ENCODE data around the gene CNTN4.

The CNTN4 gene

GRCh38 chr3:2130726-2131125 is 32.1 kb downstream of the CNTN4 start:
- Histone ChIP-seq H3K27me3 (replicated peaks; ENCODE audit: control insufficient read depth, insufficient read depth, low read length) (no peaks in the 10 kb centered on the region), H3K36me3 (ENCODE audit: control insufficient read depth, insufficient read depth, low read length) (no peaks in the 10 kb centered on the region), H3K4me3 (replicated peaks; ENCODE audit: low read depth, low read length) (no peak overlapping the region)
- no peak for DNase-seq (ENCODE audit: extremely low read depth, insufficient read length)
- no peak for TF ChIP-seq CTCF (IDR thresholded peaks at IDR 0.05; ENCODE audit: insufficient read depth, low read length, poor library complexity, severe bottlenecking)

- Histone ChIP-seq H3K27me3 (replicated peaks; ENCODE audit: control insufficient read depth, insufficient read depth, low read length) (no peaks in the 10 kb centered on the region), H3K4me3 (replicated peaks; ENCODE audit: low read depth, low read length) (no peak overlapping the region), H3K36me3 (ENCODE audit: control insufficient read depth, insufficient read depth, low read length) (no peaks in the 10 kb centered on the region)
- no peak for TF ChIP-seq CTCF (IDR thresholded peaks at IDR 0.05; ENCODE audit: insufficient read depth, low read length, poor library complexity, severe bottlenecking)
- DNase-seq (ENCODE audit: extremely low read depth, insufficient read length) = no peak
Observed at GRCh38 chr3:2133146-2133545, 34.5 kb downstream of the CNTN4 start.

- TF ChIP-seq CTCF (IDR thresholded peaks at IDR 0.05; ENCODE audit: insufficient read depth, low read length, poor library complexity, severe bottlenecking) = no peak
- H3K36me3 ChIP-seq (ENCODE audit: control insufficient read depth, insufficient read depth, low read length) = no peaks in the 10 kb centered on the region
- H3K27me3 ChIP-seq (replicated peaks; ENCODE audit: control insufficient read depth, insufficient read depth, low read length) = no peaks in the 10 kb centered on the region
- DNase-seq (ENCODE audit: extremely low read depth, insufficient read length) = no peak
- no peak overlapping the region for H3K4me3 ChIP-seq (replicated peaks; ENCODE audit: low read depth, low read length)
Observed at GRCh38 chr3:2137651-2138050, 39.0 kb downstream of the CNTN4 start.

- DNase-seq (ENCODE audit: extremely low read depth, insufficient read length) = no peak
- Histone ChIP-seq H3K4me3 (replicated peaks; ENCODE audit: low read depth, low read length) (no peak overlapping the region), H3K27me3 (replicated peaks; ENCODE audit: control insufficient read depth, insufficient read depth, low read length) (no peaks in the 10 kb centered on the region), H3K36me3 (ENCODE audit: control insufficient read depth, insufficient read depth, low read length) (no peaks in the 10 kb centered on the region)
- TF ChIP-seq CTCF (IDR thresholded peaks at IDR 0.05; ENCODE audit: insufficient read depth, low read length, poor library complexity, severe bottlenecking) = no peak
Observed at GRCh38 chr3:2141482-2141881, 42.8 kb downstream of the CNTN4 start.

- Histone ChIP-seq H3K27me3 (replicated peaks; ENCODE audit: control insufficient read depth, insufficient read depth, low read length) (no peaks in the 10 kb centered on the region), H3K36me3 (ENCODE audit: control insufficient read depth, insufficient read depth, low read length) (no peaks in the 10 kb centered on the region), H3K4me3 (replicated peaks; ENCODE audit: low read depth, low read length) (no peak overlapping the region)
- TF ChIP-seq CTCF (IDR thresholded peaks at IDR 0.05; ENCODE audit: insufficient read depth, low read length, poor library complexity, severe bottlenecking) = no peak
- DNase-seq (ENCODE audit: extremely low read depth, insufficient read length) = no peak
Observed at GRCh38 chr3:2148561-2149340, 50.1 kb downstream of the CNTN4 start.

- no peak overlapping the region for H3K4me3 ChIP-seq (replicated peaks; ENCODE audit: low read depth, low read length)
- TF ChIP-seq CTCF (IDR thresholded peaks at IDR 0.05; ENCODE audit: insufficient read depth, low read length, poor library complexity, severe bottlenecking) = no peak
- DNase-seq (ENCODE audit: extremely low read depth, insufficient read length) = no peak
- H3K27me3 ChIP-seq (replicated peaks; ENCODE audit: control insufficient read depth, insufficient read depth, low read length) = no peaks in the 10 kb centered on the region
- no peaks in the 10 kb centered on the region for H3K36me3 ChIP-seq (ENCODE audit: control insufficient read depth, insufficient read depth, low read length)
Observed at GRCh38 chr3:2153053-2153452, 54.4 kb downstream of the CNTN4 start.

Measured in GM06990 (cell line).